Astrocyte of the cerebellum (primary cell): ENCODE results near the gene GPR150.

Experiments
- DNase-seq: peaks from one replicate; pipeline ENCODE4 v3.0.0-alpha.2; 2011; ENCODE audit warnings: low read depth
- H3K4me3 ChIP-seq: 2 replicates; pipeline ENCODE4 v1.5.1; 2011; ENCODE audit warnings: mild to moderate bottlenecking, low read depth, low read length, moderate library complexity
- CTCF ChIP-seq: IDR thresholded peaks from 2 replicates; pipeline ENCODE4 v1.5.1; 2012; ENCODE audit warnings: low read length, low read depth, moderate library complexity, mild to moderate bottlenecking; ENCODE audit errors: missing control alignments
- in situ Hi-C: cut with HindIII; loops from 2 replicates; pipeline ENCODE4 v1.10.0; 2017; ENCODE audit warnings: low sequenced_read_pairs

The GPR150 gene

GRCh38 chr5:95620870-95621838, 1.3 kb downstream of the GPR150 start:
- no peak for DNase-seq
- H3K4me3 ChIP-seq = peak overlapping the region; percentile 27
- in situ Hi-C loops = no loop called here
- no peak for TF ChIP-seq CTCF

GRCh38 chr5:95621839-95622629, 2.1 kb downstream of the GPR150 start:
- H3K4me3 ChIP-seq = no peak overlapping the region
- no peak for TF ChIP-seq CTCF
- no peak for DNase-seq
- in situ Hi-C loops = no loop called here

GRCh38 chr5:95623706-95624105, 3.8 kb downstream of the GPR150 start:
- TF ChIP-seq CTCF = no peak
- in situ Hi-C loops = no loop called here
- DNase-seq = no peak
- H3K4me3 ChIP-seq = no peak overlapping the region

GRCh38 chr5:95624368-95624767, 4.5 kb downstream of the GPR150 start:
- no peak overlapping the region for H3K4me3 ChIP-seq
- DNase-seq = no peak
- no peak for TF ChIP-seq CTCF
- in situ Hi-C loops = no loop called here

- TF ChIP-seq CTCF = no peak
- no peak for DNase-seq
- no peak overlapping the region for H3K4me3 ChIP-seq
- in situ Hi-C loops = no loop called here
Measured at GRCh38 chr5:95626701-95627100, 6.8 kb downstream of the GPR150 start.

- no peak for TF ChIP-seq CTCF
- no peak for DNase-seq
- no peak overlapping the region for H3K4me3 ChIP-seq
- in situ Hi-C loops = no loop called here
Measured at GRCh38 chr5:95627971-95628810, 8.3 kb downstream of the GPR150 start.
